SU-DHL-6 (cell line): ENCODE results near the gene UQCC2.

Experiments
- H2AFZ ChIP-seq: fragments of 200-600 bp; sonication (generic); 2 replicates; pipeline ENCODE4 v1.6.1; 2014; ENCODE audit warnings: low read depth, mild to moderate bottlenecking, moderate library complexity, mixed read lengths, antibody characterized with exemption, low read length; ENCODE audit not compliant: severe bottlenecking
- H3F3A ChIP-seq: fragments of 200-600 bp; shearing (Covaris generic); 2 replicates; pipeline ENCODE4 v1.6.0; 2016; ENCODE audit warnings: antibody characterized with exemption, mild to moderate bottlenecking; ENCODE audit not compliant: insufficient read depth
- H3K27ac ChIP-seq: fragments of 200-600 bp; sonication (generic); 2 replicates; pipeline ENCODE4 v1.5.1; 2016; ENCODE audit warnings: low read depth, mild to moderate bottlenecking, low read length, moderate library complexity, mixed read lengths
- H3K27me3 ChIP-seq: fragments of 200-600 bp; sonication (generic), shearing (Covaris generic); 2 replicates; pipeline ENCODE4 v1.6.0; 2014; ENCODE audit warnings: mild to moderate bottlenecking, low read length
- H3K36me3 ChIP-seq: fragments of 200-600 bp; sonication (generic); 2 replicates; pipeline ENCODE4 v1.6.1; 2014; ENCODE audit warnings: mild to moderate bottlenecking, low read length, mixed read lengths
- H3K4me2 ChIP-seq: fragments of 300-600, 200-600 bp; shearing (Covaris generic), sonication (generic); 2 replicates; pipeline ENCODE4 v1.6.0; 2014; ENCODE audit warnings: low read length, low read depth, mild to moderate bottlenecking; ENCODE audit not compliant: poor library complexity, severe bottlenecking
- H3K4me3 ChIP-seq: fragments of 200-600 bp; sonication (generic); 2 replicates; pipeline ENCODE4 v1.5.1; 2014; ENCODE audit warnings: antibody characterized with exemption, low read length, mild to moderate bottlenecking, mixed read lengths; ENCODE audit not compliant: insufficient read depth, poor library complexity, severe bottlenecking
- H3K79me2 ChIP-seq: fragments of 200-600 bp; sonication (generic); 2 replicates; pipeline ENCODE4 v1.6.1; 2014; ENCODE audit warnings: mild to moderate bottlenecking, low read length, moderate library complexity; ENCODE audit not compliant: insufficient read depth
- H3K9ac ChIP-seq: fragments of 200-600 bp; sonication (generic); 2 replicates; pipeline ENCODE4 v1.7.0; 2014; ENCODE audit warnings: mild to moderate bottlenecking, low read length
- H3K9me2 ChIP-seq: fragments of 200-600 bp; sonication (generic); replicated peaks from 2 replicates; pipeline ENCODE4 v1.6.1; 2014; ENCODE audit warnings: low read length; ENCODE audit not compliant: insufficient read depth
- H3K9me3 ChIP-seq: fragments of 200-600 bp; sonication (generic); 2 replicates; pipeline ENCODE4 v1.6.1; 2014; ENCODE audit warnings: low read length, mixed read lengths; ENCODE audit not compliant: insufficient read depth
- H4K20me1 ChIP-seq: fragments of 200-600 bp; sonication (generic); 2 replicates; pipeline ENCODE4 v1.6.1; 2014; ENCODE audit warnings: low read depth, mild to moderate bottlenecking, antibody characterized with exemption, low read length, moderate library complexity, mixed read lengths
- CTCF ChIP-seq: fragments of 200-600 bp; sonication (generic); IDR thresholded peaks from one replicate; pipeline ENCODE4 v1.5.1; 2017; ENCODE audit warnings: antibody characterized with exemption, mild to moderate bottlenecking, low read length, moderate library complexity; ENCODE audit not compliant: insufficient read depth, poor library complexity, severe bottlenecking
- EZH2phosphoT487 ChIP-seq: fragments of 200-600 bp; sonication (generic), shearing (Covaris generic); conservative IDR thresholded peaks from 2 replicates; pipeline ENCODE4 v1.6.1; 2018; ENCODE audit warnings: mild to moderate bottlenecking, antibody characterized with exemption, low read length, moderate library complexity, mixed read lengths

UQCC2 gene

GRCh38 chr6:33721508-33721907 lies 10.0 kb upstream of the UQCC2 start:
- Histone ChIP-seq H3K4me2 (no peak overlapping the region), H3K9me2 (no peaks in the 10 kb centered on the region), H3K27me3 (0 out of 2 replicates have a peak, but pooled peaks cover 4% of the 10 kb centered on the region)

GRCh38 chr6:33720998-33721397 lies 9.5 kb upstream of the UQCC2 start:
- Histone ChIP-seq H3K36me3 (no peaks in the 10 kb centered on the region), H3K4me2 (no peak overlapping the region), H3K9me2 (no peaks in the 10 kb centered on the region), H3F3A (no peaks in the 10 kb centered on the region), H3K9ac (no peak overlapping the region), H4K20me1 (no peaks in the 10 kb centered on the region), H3K9me3 (no peaks in the 10 kb centered on the region), H2AFZ (no peak overlapping the region), H3K79me2 (no peaks in the 10 kb centered on the region), H3K27ac (no peak overlapping the region), H3K4me3 (no peak overlapping the region), H3K27me3 (0 out of 2 replicates have a peak, but pooled peaks cover 4% of the 10 kb centered on the region)
- TF ChIP-seq CTCF (no peak), EZH2phosphoT487 (no peak)

More at GRCh38 chr6:33721508-33721907, 10.0 kb upstream of the UQCC2 start:
- no peaks in the 10 kb centered on the region for H3F3A ChIP-seq
- H3K79me2 ChIP-seq = no peaks in the 10 kb centered on the region
- H3K4me3 ChIP-seq = no peak overlapping the region
- no peaks in the 10 kb centered on the region for H4K20me1 ChIP-seq
- H2AFZ ChIP-seq = no peak overlapping the region
- H3K36me3 ChIP-seq = no peaks in the 10 kb centered on the region
- H3K9me3 ChIP-seq = no peaks in the 10 kb centered on the region
- no peak overlapping the region for H3K9ac ChIP-seq
- TF ChIP-seq EZH2phosphoT487 = no peak
- TF ChIP-seq CTCF = no peak
- no peak overlapping the region for H3K27ac ChIP-seq

DNA sequence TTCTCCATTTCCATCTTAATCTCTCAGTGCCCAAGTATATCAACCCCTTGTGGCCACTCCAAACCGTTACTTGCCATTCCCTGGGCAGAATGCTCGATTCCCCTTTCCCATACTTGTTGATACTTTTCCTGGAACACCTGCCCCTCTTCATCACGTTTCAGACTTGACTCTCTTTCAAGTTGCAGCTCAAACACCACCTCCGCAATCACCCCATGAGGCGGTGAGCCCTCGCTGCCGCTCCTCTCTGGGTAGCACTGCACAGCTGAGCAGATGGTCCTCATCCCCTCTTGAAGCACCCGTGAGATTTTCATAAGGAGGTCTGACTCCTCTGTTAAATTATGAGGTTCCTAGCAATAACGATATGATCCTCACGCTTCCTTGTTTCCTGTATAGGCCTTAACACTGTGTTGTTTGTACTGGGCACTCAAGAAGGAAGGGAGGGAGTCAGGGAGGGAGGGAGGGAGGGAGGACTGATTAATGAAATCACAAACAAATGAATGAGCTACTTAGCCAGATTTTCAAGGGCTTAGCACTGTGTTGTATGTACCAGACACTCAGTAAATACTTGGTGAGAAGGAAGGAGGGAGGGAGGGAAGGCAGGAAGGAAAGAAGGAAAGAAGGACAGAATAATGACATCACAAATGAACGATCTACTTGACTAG lies 8.0 kb upstream of the UQCC2 start:
- Histone ChIP-seq H3F3A (no peaks in the 10 kb centered on the region), H3K9me3 (no peaks in the 10 kb centered on the region)
- TF ChIP-seq EZH2phosphoT487 = no peak
- TF ChIP-seq CTCF = no peak

More for the DNA sequence above, 8.0 kb upstream of the UQCC2 start:
- H4K20me1 ChIP-seq = no peaks in the 10 kb centered on the region
- H3K36me3 ChIP-seq = no peaks in the 10 kb centered on the region
- 0 out of 2 replicates have a peak, but pooled peaks cover 4% of the 10 kb centered on the region for H3K27me3 ChIP-seq
- no peak overlapping the region for H3K9ac ChIP-seq
- H3K9me2 ChIP-seq = no peaks in the 10 kb centered on the region
- no peaks in the 10 kb centered on the region for H3K79me2 ChIP-seq
- H3K4me2 ChIP-seq = no peak overlapping the region
- H3K4me3 ChIP-seq = no peak overlapping the region
- H2AFZ ChIP-seq = no peak overlapping the region
- no peak overlapping the region for H3K27ac ChIP-seq
